HepG2 (cell line): ENCODE results near the gene ARL4C. TPM values are rescaled to one million over a fixed set of nuclear protein-coding genes. Genes with fewer than 3 reads are reported as not detected.

Experiments used
- ATAC-seq: fragments of 200-7000 bp; cut with Tn5 transposase; 3 replicates; pipeline ENCODE4 v1.9.1; 2020; ENCODE audit warnings: mild to moderate bottlenecking, moderate library complexity
- BruUV-seq: library from RNA; stranded (reverse); fragments of 400-500 nt; replicated peaks from 2 replicates; lab custom pipeline; 2021; lab: Mats Ljungman, UMichigan
- CTCF ChIA-PET: fragments of 300-600 bp; formaldehyde crosslinking; extraction: SDS; loops from one replicate; lab custom pipeline; 2021; ENCODE audit warnings: low total read pairs, inconsistent platforms, low intra/inter-chr PET ratio; lab: Yijun Ruan, JAX
- POLR2A ChIA-PET: fragments of 350-600 bp; sonication (Branson Sonifier 250); formaldehyde crosslinking; loops from one replicate; lab custom pipeline; 2020; ENCODE audit warnings: antibody characterized with exemption, inconsistent platforms; lab: Yijun Ruan, JAX
- DNase-seq: peaks from one replicate; pipeline ENCODE4 v3.0.0-alpha.2; 2015; ENCODE audit warnings: low spot score
- FAIRE-seq: peaks from 3 replicates; lab custom pipeline; 2011; peaks lifted over from hg19 to GRCh38; lab: Jason Lieb, UNC
- H2AFZ ChIP-seq: one replicate; pipeline ENCODE4 v1.6.1; 2011; ENCODE audit warnings: low read length, inconsistent platforms
- H3K27ac ChIP-seq: fragments of 300-600 bp; 3 replicates; pipeline ENCODE4 v1.8.0; 2011; ENCODE audit warnings: mixed run types, mild to moderate bottlenecking, mixed read lengths, low read length, inconsistent platforms; ENCODE audit not compliant: insufficient read depth; ENCODE audit errors: extremely low read length
- H3K27me3 ChIP-seq, 2 experiments: fragments of 200-600 bp in 1 of 2; 2 replicates in 1 of 2; 3 replicates in 1 of 2; pipeline versions ENCODE4 v1.6.0 to v1.8.0; 2011; ENCODE audit warnings: low read length in 2 of 2, mild to moderate bottlenecking in 2 of 2, moderate library complexity in 2 of 2, inconsistent platforms in 1 of 2; ENCODE audit not compliant: insufficient read depth in 2 of 2, control insufficient read depth in 1 of 2
- H3K36me3 ChIP-seq, 2 experiments: fragments of 200-600 bp in 1 of 2; replicated peaks in 1 of 2; 2 replicates in 1 of 2; 3 replicates in 1 of 2; pipeline versions ENCODE4 v1.5.1 to v1.8.0; 2011; ENCODE audit warnings: low read length in 2 of 2, inconsistent platforms in 1 of 2; ENCODE audit not compliant: insufficient read depth in 2 of 2, control insufficient read depth in 1 of 2
- H3K4me1 ChIP-seq: 2 replicates; pipeline ENCODE4 v1.5.1; 2012; ENCODE audit warnings: low read length, inconsistent platforms; ENCODE audit not compliant: insufficient read depth
- H3K4me2 ChIP-seq: 2 replicates; pipeline ENCODE4 v1.6.0; 2011; ENCODE audit warnings: low read depth, low read length, inconsistent platforms
- H3K4me3 ChIP-seq, 3 experiments: fragments of 200-600 bp in 1 of 3; sonication (generic), shearing (Covaris generic) in 1 of 3; replicated peaks in 1 of 3; 2 replicates each; pipeline ENCODE4 v1.5.1; 2011 to 2016; ENCODE audit warnings: low read length in 3 of 3, inconsistent platforms in 2 of 3, low read depth in 2 of 3, mild to moderate bottlenecking in 2 of 3, control low read depth in 1 of 3, mixed read lengths in 1 of 3; ENCODE audit not compliant: insufficient read depth in 1 of 3
- H3K79me2 ChIP-seq: one replicate; pipeline ENCODE4 v1.6.1; 2011; ENCODE audit warnings: low read length, inconsistent platforms; ENCODE audit not compliant: insufficient read depth
- H3K9ac ChIP-seq: 2 replicates; pipeline ENCODE4 v1.6.0; 2011; ENCODE audit warnings: mild to moderate bottlenecking, low read depth, low read length, inconsistent platforms; ENCODE audit not compliant: insufficient read depth
- H3K9me3 ChIP-seq: 2 replicates; pipeline ENCODE4 v1.5.1; 2012; ENCODE audit warnings: mild to moderate bottlenecking, low read length
- H4K20me1 ChIP-seq: 2 replicates; pipeline ENCODE4 v1.6.0; 2011; ENCODE audit warnings: inconsistent platforms, mild to moderate bottlenecking, low read length, moderate library complexity; ENCODE audit not compliant: insufficient read depth
- FOSL2 ChIP-seq: sonication (generic); formaldehyde crosslinking; IDR thresholded peaks from 2 replicates; pipeline ENCODE4 v1.4.0; 2020; ENCODE audit warnings: missing genetic modification reagents
- FOXK2 ChIP-seq: fragments of 450-650 bp; IDR thresholded peaks from 2 replicates; pipeline ENCODE4 v1.6.1; 2016
- GTF3A ChIP-seq: sonication (generic); formaldehyde crosslinking; conservative IDR thresholded peaks from 2 replicates; pipeline ENCODE4 v1.4.0; 2020; ENCODE audit warnings: mild to moderate bottlenecking, missing genetic modification reagents
- ISL2 ChIP-seq: sonication (generic); formaldehyde crosslinking; IDR thresholded peaks from 2 replicates; pipeline ENCODE4 v1.5.0; 2020; ENCODE audit warnings: missing genetic modification reagents
- SKIL ChIP-seq: sonication (generic); formaldehyde crosslinking; IDR thresholded peaks from 2 replicates; pipeline ENCODE4 v1.8.0; 2022; ENCODE audit warnings: missing genetic modification reagents, mild to moderate bottlenecking, moderate library complexity, borderline replicate concordance
- ZBTB1 ChIP-seq: sonication (generic); formaldehyde crosslinking; IDR thresholded peaks from 2 replicates; pipeline ENCODE4 v1.4.0; 2020; ENCODE audit warnings: missing genetic modification reagents, borderline replicate concordance
- ZMYM4 ChIP-seq: sonication (generic); formaldehyde crosslinking; IDR thresholded peaks from 2 replicates; pipeline ENCODE4 v1.8.1; 2023; ENCODE audit warnings: mild to moderate bottlenecking, missing genetic modification reagents
- ZNF232 ChIP-seq: sonication (generic); formaldehyde crosslinking; IDR thresholded peaks from 2 replicates; pipeline ENCODE4 v1.4.0; 2020; ENCODE audit warnings: missing genetic modification reagents, borderline replicate concordance
- ZNF7 ChIP-seq: IDR thresholded peaks from 2 replicates; pipeline ENCODE4 v1.6.1; 2016; ENCODE audit warnings: missing biosample characterization, missing genetic modification reagents
- ZNF839 ChIP-seq: sonication (generic); formaldehyde crosslinking; IDR thresholded peaks from 2 replicates; pipeline ENCODE4 v1.4.0; 2020; ENCODE audit warnings: missing genetic modification reagents, mild to moderate bottlenecking, borderline replicate concordance
- WGBS: methylation state at CpG from one replicate; pipeline ENCODE4 v1.1.6; 2017; ENCODE audit warnings: low lambda C conversion rate; 5-methylcytosine and 5-hydroxymethylcytosine counted together
- in situ Hi-C: cut with HindIII; loops from 2 replicates; pipeline ENCODE4 v1.10.0; 2017; ENCODE audit warnings: low pct_unique_long_range_greater_than_20kb; ENCODE audit not compliant: extremely low pct_ligation_motif_present
- intact Hi-C: fragments of 100-400 bp; cut with micrococcal nuclease; formaldehyde crosslinking; loops from one replicate; pipeline ENCODE4 v1.10.0; 2022; ENCODE audit not compliant: unreplicated experiment
- polyA plus RNA-seq, 8 experiments: library from polyadenylated mRNA; depleted of rRNA in 3 of 8; stranded (reverse) in 7 of 8; unstranded in 1 of 8; fragments of >200 nt; fragmentation: Illumina TruSeq in 4 of 8; extraction: Trizol in 4 of 8; gene quantifications; 2 replicates each; pipeline versions ENCODE4 v1.2.1 to v1.2.3, GENCODE V29; 2011 to 2016; ENCODE audit warnings: low read depth in 4 of 8, missing spikeins in 1 of 8, mixed read lengths in 1 of 8; ENCODE audit not compliant: insufficient read depth in 1 of 8
- total RNA-seq, 5 experiments: library from RNA; depleted of rRNA; stranded (reverse); fragments of >200 nt; fragmentation: Illumina TruSeq; extraction: Trizol; gene quantifications; 2 replicates each; pipeline ENCODE4 v1.2.3, GENCODE V29; 2016; ENCODE audit warnings: low read depth in 1 of 5
- TF ChIP-seq, protein P1 (sequence below): IDR thresholded peaks from 2 replicates; pipeline ENCODE4 v1.4.0; 2020; ENCODE audit warnings: mild to moderate bottlenecking, missing genetic modification reagents
- TF ChIP-seq, protein P2 (sequence below): sonication (generic); formaldehyde crosslinking; IDR thresholded peaks from 2 replicates; pipeline ENCODE4 v1.4.0; 2020; ENCODE audit warnings: missing genetic modification reagents
- TF ChIP-seq, protein P3 (sequence below): fragments of 450-650 bp; IDR thresholded peaks from 2 replicates; pipeline ENCODE4 v1.6.1; 2017; ENCODE audit warnings: mild to moderate bottlenecking

The ARL4C gene
- total and polyA plus RNA-seq, 2 of the 13 experiments (the other 11 are each of a cell fraction or from before 2014, with no cell fraction given) = 0.07 to 0.15 TPM

DNA sequence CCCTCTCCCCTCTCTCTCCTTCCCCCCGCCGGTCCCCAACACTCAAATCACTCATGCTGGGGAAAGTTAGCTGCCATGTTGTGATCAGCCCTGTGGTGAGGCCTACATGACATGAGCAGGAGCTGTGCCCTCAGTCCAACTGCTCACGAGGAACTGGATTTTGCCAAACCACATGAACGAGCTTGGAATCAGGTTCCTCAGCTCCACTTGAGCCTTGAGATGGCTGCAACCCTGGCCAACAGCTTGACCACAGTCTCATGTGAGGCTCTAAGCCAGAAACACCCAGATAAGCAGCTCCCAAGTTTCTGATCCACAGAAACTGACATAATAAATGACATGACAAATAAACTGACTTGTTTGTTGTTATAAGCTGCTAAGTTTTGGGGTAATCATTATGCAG is 38.4 kb downstream of the ARL4C start:
- ChIA-PET POLR2A (no interaction called here), CTCF (no interaction called here)

More for the DNA sequence above, 38.4 kb downstream of the ARL4C start:
- intact Hi-C loops = no loop called here
- H3K27ac ChIP-seq = no peak overlapping the region
- BruUV-seq = no TSS peak
- no peaks in the 10 kb centered on the region for H3K9me3 ChIP-seq
- H3K36me3 ChIP-seq = no peaks in the 10 kb centered on the region
- FAIRE-seq (no peak), DNase-seq (no peak)
- no peaks in the 10 kb centered on the region for H3K79me2 ChIP-seq
- H3K4me1 ChIP-seq = peaks cover 8% of the 10 kb centered on the region; the same call in 1 of the 2 replicates
- in situ Hi-C loops = no loop called here
- 45% methylated on average over 4 of the region's 4 CpGs for WGBS
- no peak overlapping the region for H3K4me2 ChIP-seq
- H4K20me1 ChIP-seq = no peaks in the 10 kb centered on the region
- H3K4me3 ChIP-seq = no peak overlapping the region
- TF ChIP-seq SKIL (CRISPR knock-in tag) = no peak
- no peak for TF ChIP-seq ISL2 (CRISPR knock-in tag)
- TF ChIP-seq, protein P1, sequence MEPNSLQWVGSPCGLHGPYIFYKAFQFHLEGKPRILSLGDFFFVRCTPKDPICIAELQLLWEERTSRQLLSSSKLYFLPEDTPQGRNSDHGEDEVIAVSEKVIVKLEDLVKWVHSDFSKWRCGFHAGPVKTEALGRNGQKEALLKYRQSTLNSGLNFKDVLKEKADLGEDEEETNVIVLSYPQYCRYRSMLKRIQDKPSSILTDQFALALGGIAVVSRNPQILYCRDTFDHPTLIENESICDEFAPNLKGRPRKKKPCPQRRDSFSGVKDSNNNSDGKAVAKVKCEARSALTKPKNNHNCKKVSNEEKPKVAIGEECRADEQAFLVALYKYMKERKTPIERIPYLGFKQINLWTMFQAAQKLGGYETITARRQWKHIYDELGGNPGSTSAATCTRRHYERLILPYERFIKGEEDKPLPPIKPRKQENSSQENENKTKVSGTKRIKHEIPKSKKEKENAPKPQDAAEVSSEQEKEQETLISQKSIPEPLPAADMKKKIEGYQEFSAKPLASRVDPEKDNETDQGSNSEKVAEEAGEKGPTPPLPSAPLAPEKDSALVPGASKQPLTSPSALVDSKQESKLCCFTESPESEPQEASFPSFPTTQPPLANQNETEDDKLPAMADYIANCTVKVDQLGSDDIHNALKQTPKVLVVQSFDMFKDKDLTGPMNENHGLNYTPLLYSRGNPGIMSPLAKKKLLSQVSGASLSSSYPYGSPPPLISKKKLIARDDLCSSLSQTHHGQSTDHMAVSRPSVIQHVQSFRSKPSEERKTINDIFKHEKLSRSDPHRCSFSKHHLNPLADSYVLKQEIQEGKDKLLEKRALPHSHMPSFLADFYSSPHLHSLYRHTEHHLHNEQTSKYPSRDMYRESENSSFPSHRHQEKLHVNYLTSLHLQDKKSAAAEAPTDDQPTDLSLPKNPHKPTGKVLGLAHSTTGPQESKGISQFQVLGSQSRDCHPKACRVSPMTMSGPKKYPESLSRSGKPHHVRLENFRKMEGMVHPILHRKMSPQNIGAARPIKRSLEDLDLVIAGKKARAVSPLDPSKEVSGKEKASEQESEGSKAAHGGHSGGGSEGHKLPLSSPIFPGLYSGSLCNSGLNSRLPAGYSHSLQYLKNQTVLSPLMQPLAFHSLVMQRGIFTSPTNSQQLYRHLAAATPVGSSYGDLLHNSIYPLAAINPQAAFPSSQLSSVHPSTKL (CRISPR knock-in tag) = no peak
- no peak for TF ChIP-seq GTF3A (CRISPR knock-in tag)
- no peak for TF ChIP-seq FOSL2 (CRISPR knock-in tag)
- TF ChIP-seq, protein P2, sequence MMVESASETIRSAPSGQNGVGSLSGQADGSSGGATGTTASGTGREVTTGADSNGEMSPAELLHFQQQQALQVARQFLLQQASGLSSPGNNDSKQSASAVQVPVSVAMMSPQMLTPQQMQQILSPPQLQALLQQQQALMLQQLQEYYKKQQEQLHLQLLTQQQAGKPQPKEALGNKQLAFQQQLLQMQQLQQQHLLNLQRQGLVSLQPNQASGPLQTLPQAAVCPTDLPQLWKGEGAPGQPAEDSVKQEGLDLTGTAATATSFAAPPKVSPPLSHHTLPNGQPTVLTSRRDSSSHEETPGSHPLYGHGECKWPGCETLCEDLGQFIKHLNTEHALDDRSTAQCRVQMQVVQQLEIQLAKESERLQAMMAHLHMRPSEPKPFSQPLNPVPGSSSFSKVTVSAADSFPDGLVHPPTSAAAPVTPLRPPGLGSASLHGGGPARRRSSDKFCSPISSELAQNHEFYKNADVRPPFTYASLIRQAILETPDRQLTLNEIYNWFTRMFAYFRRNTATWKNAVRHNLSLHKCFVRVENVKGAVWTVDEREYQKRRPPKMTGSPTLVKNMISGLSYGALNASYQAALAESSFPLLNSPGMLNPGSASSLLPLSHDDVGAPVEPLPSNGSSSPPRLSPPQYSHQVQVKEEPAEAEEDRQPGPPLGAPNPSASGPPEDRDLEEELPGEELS = no peak
- TF ChIP-seq ZNF232 (CRISPR knock-in tag) = no peak
- TF ChIP-seq, protein P3, sequence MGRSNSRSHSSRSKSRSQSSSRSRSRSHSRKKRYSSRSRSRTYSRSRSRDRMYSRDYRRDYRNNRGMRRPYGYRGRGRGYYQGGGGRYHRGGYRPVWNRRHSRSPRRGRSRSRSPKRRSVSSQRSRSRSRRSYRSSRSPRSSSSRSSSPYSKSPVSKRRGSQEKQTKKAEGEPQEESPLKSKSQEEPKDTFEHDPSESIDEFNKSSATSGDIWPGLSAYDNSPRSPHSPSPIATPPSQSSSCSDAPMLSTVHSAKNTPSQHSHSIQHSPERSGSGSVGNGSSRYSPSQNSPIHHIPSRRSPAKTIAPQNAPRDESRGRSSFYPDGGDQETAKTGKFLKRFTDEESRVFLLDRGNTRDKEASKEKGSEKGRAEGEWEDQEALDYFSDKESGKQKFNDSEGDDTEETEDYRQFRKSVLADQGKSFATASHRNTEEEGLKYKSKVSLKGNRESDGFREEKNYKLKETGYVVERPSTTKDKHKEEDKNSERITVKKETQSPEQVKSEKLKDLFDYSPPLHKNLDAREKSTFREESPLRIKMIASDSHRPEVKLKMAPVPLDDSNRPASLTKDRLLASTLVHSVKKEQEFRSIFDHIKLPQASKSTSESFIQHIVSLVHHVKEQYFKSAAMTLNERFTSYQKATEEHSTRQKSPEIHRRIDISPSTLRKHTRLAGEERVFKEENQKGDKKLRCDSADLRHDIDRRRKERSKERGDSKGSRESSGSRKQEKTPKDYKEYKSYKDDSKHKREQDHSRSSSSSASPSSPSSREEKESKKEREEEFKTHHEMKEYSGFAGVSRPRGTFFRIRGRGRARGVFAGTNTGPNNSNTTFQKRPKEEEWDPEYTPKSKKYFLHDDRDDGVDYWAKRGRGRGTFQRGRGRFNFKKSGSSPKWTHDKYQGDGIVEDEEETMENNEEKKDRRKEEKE = no peak
- TF ChIP-seq ZNF7 (CRISPR knock-in tag) = no peak
- no peak for TF ChIP-seq ZNF839 (CRISPR knock-in tag)
- TF ChIP-seq ZMYM4 (CRISPR knock-in tag) = no peak
- TF ChIP-seq FOXK2 = no peak
- no peak for TF ChIP-seq ZBTB1
- TF ChIP-seq, all 625 proteins: peak for 0
- ATAC-seq = no peak
- Histone ChIP-seq H3K27me3 (0 out of 5 replicates have a peak, but pooled peaks cover 0 to 5% of the 10 kb centered on the region in 2 experiments), H2AFZ (no peak overlapping the region), H3K9ac (no peak overlapping the region)
